Measurements from ENCODE around the gene KCNA5. TPM values are rescaled to one million over a fixed set of nuclear protein-coding genes. Genes with fewer than 3 reads are reported as not detected.

KCNA5 gene
- polyA plus RNA-seq, 4 donors, result 1.4 to 2.2 (median 2.0) TPM

DNA sequence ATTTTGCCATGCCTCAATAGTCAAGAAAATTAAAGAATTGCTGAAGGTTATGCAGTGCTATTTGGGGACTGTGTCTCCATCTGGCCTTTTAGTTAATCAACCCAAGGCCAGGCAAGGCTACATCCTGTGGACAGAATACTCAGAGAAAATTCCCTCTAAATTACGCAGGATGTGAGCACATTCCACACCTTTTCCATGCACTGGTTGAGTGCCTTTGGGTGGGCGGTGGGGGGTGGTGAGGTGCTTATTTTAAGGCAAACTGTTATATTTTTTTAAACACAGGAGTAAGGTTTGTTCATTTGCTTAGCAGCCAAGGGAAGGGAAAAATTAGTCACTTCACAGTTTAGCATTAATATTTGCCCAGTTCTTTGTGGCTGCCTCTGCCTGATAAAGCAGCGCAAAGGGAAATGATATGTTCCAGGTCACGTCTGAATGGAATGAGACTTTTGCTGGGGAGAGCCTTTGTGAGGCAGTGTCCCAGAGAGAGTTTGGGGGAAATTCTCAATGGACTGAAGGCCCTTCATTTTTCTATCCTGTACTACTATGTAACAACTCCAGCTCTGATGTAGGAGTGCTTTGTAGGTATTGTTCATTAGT is 17.2 kb upstream of the KCNA5 start:
- no peak for DNase-seq (ENCODE audit: low read depth in 4 of 4, low spot score in 3 of 4)

DNA sequence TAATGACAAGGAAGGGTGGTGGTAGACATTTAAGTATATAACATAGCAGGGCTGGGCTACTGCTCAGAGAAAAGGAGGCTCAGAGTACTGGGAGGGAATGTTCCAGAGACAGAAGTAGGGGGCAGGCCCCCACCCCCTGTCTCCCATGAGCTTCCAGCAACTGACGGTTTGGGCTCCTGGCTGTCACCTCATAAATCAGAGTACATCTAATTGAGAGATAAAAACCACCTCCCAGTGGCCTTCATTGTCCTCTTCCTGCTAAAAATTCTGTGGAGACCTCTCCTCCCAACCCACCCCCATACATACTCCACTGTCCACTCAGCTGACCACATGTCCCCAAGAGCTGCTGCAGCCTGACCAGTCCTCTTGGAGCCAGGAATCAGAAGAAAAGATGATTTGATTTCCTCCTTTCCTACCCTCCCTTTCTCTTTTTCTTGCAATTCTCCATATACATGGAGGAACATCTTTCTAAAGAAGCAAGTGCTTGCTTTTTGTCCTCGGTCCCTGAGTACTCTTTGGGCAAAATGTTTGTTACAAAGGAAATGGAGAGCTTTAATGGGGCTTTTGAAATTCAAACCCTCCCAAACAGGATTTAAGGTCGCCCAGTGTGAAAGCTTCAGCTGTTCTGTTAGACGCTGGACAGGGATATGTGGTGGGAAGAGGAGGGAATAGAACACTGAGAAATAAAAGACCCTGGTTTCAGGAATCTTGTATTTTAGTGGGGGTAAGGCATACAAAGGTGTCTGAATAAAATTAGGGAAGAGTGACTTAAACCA is 16.4 kb upstream of the KCNA5 start:
- no peak for DNase-seq (ENCODE audit: low read depth in 4 of 4, low spot score in 3 of 4)

DNA sequence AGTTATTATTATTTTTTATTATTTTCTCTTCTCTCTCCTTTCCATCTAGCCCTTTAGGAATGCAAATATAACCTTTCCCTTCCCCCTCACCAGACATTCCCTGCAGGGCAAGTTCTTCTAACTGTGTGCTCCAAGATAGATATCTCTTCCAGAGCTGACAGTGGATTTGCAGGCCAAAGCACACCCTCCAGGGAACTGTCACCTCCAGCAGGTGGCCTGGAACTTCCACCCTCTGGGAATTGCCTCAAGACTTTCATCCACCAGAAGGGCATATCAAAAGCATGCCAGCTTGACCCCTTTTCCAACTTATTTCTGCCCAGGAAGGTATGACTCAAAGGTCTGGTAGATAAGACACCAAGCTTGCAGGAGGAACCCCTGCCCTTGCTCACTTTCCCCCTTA is 13.6 kb upstream of the KCNA5 start:
- no peak for DNase-seq (ENCODE audit: low read depth in 4 of 4, low spot score in 3 of 4)

DNA sequence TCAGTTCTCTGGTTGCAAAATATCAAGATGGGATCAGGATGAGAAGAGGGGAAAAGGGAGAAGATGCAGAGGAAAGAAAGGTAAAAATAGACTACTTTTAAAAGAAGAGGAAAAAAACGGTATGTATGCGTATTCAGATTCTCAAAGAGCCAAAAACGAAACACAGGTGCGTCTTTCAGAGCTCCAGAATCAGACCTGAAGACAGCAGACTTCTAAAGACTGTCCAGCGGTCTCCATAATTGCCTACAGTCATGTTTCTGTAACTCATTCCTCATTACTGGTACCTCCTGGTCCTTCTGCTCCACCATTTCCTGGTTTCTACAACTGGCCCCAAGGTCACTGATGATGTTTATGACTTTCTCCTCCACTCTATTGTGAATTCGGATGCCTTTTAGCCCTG is 12.4 kb upstream of the KCNA5 start:
- DNase-seq (ENCODE audit: low read depth in 4 of 4, low spot score in 3 of 4), result no peak

DNA sequence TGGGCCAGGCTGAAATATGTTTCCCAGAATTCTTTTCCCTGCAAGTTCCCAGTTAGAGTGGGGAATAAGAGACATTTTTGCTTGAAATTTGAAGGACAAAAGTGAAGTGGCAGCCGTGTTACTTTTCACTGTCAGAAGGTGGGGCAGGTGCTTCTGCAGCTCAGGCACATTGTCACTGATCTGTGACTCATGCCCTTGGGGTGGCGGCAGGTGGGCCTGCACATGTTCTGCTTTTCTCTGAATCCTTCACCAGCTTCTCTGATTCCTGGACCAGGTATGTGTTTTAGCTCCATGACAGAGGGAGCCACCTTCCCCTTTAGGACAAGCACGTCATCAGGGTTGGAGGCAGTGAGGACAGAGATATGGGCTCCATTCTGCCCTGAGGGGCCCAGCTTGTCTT is 11.7 kb upstream of the KCNA5 start:
- DNase-seq (ENCODE audit: low read depth in 4 of 4, low spot score in 3 of 4), result no peak

DNA sequence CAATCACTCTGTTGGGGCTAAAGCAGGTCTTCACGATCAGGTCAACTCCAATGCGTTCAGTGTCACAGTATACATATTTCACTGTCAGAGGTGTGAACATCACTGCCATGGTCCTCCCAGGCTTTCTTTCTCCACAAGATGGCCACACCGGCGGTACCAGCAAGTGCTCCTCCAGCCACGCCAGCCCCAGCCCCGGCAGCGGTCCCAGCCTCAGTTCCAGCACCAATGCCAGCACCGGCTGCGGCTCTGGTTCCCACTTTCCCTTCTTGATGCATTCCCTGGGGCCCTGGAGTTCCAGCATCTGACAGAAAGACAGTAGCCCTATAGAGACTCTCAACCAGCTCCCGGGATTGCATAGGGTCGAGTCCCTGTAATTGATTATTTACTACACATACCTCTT is 10.9 kb upstream of the KCNA5 start:
- no peak for DNase-seq (ENCODE audit: low read depth in 4 of 4, low spot score in 3 of 4)

DNA sequence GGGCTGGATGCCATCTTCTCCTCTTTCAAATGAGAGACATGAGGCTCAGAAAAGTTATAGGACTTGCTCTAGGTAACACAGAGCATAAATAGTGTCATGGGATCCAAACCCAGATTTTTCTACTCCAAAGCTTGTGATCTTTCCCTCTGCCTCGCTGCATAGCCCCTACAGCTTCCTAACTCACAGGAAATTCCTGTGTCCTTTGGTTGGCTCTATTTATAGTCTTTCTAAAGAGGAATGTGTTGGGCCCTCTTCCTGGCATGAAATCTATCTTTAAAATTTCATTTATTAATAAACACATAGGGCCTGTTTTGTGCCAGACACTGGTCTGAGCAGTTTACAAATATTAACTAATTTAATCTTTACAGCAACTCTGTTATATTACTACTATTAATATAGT is 9.8 kb upstream of the KCNA5 start:
- DNase-seq (ENCODE audit: low read depth in 4 of 4, low spot score in 3 of 4), result no peak

DNA sequence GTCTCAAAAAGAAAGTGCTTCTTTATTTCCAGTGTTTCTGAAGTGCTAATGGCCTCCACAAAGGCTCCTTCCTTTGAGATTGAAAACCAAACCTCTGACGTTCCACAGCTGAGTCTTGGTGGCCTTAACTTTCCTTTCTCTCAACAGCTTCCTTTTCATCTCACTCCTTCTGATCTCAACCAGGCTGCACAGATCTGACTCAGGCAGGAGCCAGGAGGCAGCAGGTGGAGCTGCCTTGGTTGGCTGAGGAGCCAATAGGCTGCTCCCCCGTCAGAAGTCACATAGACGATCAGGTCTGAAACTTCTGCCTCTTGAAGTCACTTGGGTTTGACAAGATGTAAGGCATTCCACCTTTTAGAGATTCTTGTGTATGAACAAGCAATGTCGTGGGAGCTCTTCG is 9.1 kb upstream of the KCNA5 start:
- no peak for DNase-seq (ENCODE audit: low read depth in 4 of 4, low spot score in 3 of 4)

DNA sequence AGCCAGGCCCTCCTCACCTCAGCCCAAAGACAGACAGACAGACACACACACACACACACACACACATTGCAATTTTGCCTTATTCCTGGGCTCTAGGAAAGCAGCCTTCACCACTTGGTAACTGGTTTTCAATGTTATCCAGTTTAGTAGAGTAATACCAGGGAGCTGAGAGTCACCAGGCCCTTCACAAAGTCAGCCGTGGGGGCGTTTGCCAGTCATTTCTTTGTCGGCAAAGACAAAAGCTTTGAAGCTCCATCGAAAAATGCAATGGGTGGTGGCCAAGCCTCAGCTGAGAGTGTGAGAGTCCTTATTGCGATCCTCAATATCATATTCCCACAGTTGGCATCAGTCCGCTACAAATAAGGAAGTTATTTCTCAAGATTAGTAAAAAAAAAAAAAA is 8.1 kb upstream of the KCNA5 start:
- DNase-seq (ENCODE audit: low read depth in 4 of 4, low spot score in 3 of 4), result no peak

DNA sequence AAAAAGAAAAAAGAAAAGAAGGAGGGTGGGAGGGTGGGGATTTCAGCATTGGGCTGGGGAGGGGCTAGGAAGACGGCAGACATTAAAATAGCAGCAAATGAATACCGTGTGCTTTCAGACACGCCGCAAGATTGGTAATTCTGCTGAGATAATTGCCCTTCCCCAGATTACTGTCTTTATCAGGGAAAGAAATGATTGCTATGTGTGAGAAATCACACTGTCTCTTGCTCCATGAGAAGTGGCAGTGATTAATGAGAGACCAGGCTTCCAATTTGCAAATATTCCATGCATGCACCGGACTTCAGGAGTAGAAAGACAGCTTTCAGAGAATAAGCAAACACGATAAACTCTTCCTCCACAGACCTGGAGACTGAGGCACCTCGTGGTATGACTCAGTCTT is 7.6 kb upstream of the KCNA5 start:
- no peak for DNase-seq (ENCODE audit: low read depth in 4 of 4, low spot score in 3 of 4)

DNA sequence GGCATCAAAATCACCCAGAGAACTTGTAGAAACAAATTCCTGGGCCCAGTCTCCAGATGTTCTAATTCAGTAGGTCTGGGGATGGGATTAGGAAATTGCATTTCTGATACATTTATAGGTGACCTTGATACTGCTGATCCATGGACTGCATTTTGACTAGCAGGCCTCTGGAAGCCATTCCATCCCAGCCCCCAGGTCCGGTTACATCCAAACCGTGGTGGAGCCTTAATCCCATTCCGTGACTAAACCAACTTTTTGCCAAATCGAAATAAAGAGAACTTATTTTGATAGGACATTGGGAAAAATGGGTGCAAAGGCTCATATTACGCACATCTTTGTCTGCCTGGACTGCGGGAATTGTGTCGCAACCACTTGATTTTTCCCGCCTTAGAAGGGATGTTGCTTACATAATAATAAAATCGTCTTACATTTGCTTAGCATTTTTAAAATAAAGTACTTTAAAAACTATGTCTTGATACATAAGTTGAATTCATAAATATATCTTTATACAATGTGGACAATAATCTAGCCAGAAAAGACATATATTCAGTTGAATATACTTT is 5.8 kb upstream of the KCNA5 start:
- no peak for DNase-seq (ENCODE audit: low read depth in 4 of 4, low spot score in 3 of 4)

DNA sequence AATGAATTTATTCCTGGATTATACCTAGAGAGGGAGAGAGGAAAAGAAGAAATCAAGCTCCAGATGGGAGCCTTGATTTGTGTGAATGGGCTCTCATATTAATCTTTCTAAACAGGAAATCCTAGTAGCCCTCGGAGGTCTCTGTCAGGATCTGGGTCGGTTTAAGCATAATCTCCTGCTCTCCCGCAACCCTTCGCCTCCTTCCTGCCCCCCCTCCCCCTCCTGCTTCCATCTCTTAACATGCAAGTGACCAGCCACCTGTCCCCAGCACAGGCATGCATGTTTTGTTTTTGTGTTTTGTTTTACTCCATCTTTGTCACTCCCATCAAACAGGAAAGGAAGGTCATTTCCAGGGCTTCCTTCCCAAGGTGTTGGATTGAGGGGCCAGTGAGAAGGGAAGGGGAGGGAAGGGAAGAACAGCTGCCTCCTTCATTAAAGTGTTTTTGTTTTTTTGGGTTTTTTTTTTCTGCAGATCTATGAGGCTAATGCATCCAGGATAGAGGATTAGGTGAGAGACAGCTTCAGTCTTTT is 4.8 kb upstream of the KCNA5 start:
- no peak for DNase-seq (ENCODE audit: low read depth in 4 of 4, low spot score in 3 of 4)

DNA sequence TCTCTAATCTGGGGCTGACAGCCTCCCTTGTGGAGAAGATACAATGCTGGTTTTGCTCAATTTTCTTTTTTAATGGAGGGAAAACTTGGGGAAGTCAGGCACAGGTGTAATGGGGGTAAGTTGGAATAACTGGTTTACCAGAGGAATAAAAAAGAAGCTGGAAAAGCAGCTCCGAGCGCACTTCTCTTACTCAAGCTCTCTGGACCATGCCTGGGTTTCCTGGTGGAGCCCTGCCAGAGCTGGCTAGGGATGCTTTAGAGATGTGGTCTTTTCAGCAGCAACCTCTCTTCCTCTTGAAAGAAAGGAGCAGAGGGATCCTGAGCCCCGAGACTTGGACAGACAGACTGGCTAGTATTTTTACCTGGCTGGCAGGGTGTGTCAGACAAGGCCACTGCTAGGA is 3.9 kb upstream of the KCNA5 start:
- no peak for DNase-seq (ENCODE audit: low read depth in 4 of 4, low spot score in 3 of 4)

DNA sequence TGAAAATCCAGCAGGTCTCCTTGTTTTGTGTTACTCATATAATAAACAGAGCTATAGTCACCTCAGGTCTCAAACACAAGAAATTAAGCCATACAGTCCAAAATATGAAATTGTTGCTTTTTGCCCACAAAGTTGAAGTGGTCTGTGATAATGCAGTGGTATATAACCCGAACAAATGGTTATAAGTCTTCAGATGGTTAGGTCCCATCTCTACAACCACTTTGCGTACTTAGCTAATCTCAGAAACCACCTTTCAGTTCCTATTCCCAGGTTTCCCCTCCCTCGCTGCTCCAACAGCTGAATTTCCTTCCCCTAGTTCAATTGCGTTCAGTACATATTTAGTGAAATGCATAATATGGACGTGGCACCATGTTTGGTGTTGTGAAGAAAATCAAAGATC is 3.3 kb upstream of the KCNA5 start:
- DNase-seq (ENCODE audit: low read depth in 4 of 4, low spot score in 3 of 4), result no peak

DNA sequence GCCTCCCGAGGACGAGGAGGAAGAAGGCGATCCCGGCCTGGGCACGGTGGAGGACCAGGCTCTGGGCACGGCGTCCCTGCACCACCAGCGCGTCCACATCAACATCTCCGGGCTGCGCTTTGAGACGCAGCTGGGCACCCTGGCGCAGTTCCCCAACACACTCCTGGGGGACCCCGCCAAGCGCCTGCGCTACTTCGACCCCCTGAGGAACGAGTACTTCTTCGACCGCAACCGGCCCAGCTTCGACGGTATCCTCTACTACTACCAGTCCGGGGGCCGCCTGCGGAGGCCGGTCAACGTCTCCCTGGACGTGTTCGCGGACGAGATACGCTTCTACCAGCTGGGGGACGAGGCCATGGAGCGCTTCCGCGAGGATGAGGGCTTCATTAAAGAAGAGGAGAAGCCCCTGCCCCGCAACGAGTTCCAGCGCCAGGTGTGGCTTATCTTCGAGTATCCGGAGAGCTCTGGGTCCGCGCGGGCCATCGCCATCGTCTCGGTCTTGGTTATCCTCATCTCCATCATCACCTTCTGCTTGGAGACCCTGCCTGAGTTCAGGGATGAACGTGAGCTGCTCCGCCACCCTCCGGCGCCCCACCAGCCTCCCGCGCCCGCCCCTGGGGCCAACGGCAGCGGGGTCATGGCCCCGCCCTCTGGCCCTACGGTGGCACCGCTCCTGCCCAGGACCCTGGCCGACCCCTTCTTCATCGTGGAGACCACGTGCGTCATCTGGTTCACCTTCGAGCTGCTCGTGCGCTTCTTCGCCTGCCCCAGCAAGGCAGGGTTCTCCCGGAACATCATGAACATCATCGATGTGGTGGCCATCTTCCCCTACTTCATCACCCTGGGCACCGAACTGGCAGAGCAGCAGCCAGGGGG is 979 bp downstream of the KCNA5 start:
- DNase-seq (ENCODE audit: low read depth in 4 of 4, low spot score in 3 of 4), result no peak

DNA sequence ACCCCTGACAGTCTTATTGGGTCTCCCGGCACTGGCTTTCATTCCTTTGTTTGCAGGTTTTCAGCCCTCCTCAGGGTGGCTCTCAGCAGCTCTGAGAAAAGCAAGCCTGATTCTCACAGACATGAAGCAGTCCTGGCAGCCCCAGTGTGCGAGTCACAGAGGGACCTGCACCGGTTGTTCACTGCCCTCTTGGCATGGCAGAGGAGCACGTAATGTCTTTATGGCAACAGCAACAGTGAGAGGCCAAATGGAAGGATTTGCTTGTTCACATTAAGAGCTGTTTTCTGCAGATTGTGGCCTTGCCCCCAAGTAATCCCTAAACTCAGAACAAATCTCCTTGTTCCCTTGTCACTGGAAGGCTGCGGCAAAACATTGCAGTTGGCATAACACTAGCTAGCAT is 3.4 kb downstream of the KCNA5 start:
- DNase-seq (ENCODE audit: low read depth in 4 of 4, low spot score in 3 of 4), result no peak

DNA sequence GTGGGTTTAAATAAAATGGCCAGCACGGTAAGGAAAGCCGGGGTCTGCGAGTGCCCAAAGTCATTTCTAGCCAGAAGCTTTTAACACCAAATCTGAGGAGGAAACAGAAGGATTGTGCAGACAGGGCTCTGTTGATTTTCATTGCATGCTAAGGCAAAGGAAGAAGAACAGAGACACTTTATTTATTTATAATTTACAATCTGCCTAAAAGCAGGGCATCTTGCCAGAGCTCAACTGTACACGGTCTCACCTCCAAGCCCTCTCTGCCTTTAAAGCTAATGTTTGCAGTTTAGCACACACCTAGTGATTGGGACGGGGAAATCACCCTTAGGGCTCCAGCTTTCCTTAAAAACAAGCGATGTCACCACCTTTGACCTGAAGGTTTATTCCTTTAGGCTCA is 4.0 kb downstream of the KCNA5 start:
- no peak for DNase-seq (ENCODE audit: low read depth in 4 of 4, low spot score in 3 of 4)

DNA sequence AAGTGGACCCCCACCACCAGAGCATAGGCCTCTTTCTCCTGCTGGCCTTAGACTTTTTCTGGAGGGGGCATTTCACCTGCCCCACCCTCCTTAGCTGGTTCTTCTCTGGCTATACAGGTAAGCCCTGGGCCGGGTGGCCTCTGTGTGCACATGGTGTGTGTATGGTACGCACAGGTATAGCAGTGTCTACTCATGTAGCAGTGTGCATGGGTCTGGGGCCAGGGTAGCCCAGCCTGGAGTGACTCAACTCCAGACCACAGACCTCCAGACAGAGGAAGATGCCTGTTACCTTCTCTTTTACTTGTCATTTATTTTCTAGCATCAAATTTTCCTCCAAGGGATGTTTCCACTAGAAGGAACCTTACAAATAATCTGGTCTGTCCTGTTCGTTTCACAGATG is 6.9 kb downstream of the KCNA5 start:
- DNase-seq (ENCODE audit: low read depth in 4 of 4, low spot score in 3 of 4), result no peak

DNA sequence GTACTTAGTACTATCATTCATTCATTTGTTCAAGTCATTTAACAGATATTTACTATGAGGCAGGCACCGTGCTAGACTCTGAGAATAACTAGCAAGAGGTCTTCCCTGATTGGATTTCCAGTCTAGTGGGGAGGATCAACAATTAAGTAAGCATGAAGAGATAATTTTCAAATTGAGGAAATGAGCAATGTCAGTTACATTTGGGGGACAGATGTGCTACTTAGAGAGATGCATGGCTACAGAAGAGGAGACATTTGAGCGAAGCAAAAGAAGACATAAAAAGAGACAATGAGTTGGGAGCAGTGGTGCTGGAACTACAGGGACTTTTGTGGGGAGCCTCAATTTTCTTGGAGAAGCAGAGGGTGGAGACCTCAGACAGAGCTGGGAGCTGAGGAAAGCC is 7.7 kb downstream of the KCNA5 start:
- no peak for DNase-seq (ENCODE audit: low read depth in 4 of 4, low spot score in 3 of 4)

DNA sequence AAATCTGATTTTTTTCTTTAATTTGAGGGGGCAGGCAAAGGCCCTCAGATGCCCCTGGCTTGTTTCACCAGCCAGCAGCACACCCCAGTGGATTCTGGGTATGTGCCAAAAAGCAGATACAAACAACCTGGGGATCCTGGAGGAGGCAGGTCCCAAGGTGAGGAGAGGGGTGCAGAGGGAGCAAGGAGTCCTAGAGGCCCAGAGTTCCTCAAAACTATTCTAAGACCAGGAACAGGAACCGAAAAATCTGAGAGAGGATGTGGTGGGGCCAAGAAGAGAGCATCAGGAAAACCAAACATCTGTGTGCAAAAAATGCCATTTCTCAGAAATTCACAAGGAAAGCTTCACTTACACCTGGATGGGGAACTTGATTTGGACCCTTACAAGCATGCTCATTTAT is 8.2 kb downstream of the KCNA5 start:
- DNase-seq (ENCODE audit: low read depth in 4 of 4, low spot score in 3 of 4), result no peak

DNA sequence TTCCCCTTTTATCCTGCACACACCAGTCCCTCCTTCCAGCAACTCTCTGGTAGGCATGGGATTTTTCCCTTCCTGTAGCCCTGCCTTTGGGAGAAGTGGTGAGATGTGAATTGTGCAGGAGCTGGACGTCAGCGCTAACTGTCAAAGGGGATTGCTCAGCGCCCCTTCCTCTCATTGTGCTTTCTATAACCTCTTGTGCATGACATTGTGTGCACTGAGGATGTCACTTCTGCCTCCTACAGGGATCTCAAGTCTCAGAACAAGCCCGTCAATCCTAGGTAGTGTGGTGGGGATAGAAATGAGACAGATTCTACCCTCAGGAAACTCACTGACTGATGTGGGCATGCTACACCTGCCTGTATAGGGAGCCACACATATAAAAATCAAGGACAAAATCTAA is 8.7 kb downstream of the KCNA5 start:
- DNase-seq (ENCODE audit: low read depth in 4 of 4, low spot score in 3 of 4), result no peak

All from left renal pelvis (tissue), 4 donors.